Subcutaneous adipose tissue (tissue), 4 donors: ENCODE measurements around the gene CD38. TPM values are rescaled to one million over a fixed set of nuclear protein-coding genes. Genes with fewer than 3 reads are reported as not detected.

ENCODE experiments used
- total RNA-seq, 4 donors: library from RNA; depleted of rRNA; stranded (reverse); fragments of >200 nt; gene quantifications; one replicate each; pipeline ENCODE4 v1.1.0, GENCODE V29; 2016
- TF ChIP-seq, protein P1 (sequence below): fragments of 450-650 bp; IDR thresholded peaks from one replicate; pipeline ENCODE4 v1.5.1; 2016; ENCODE audit warnings: low read depth, mild to moderate bottlenecking, control low read depth, antibody characterized with exemption, moderate library complexity

Gene CD38
- total RNA-seq, 4 donors from 2014 or later = 10.2 to 42.1 (median 15.4) TPM

DNA sequence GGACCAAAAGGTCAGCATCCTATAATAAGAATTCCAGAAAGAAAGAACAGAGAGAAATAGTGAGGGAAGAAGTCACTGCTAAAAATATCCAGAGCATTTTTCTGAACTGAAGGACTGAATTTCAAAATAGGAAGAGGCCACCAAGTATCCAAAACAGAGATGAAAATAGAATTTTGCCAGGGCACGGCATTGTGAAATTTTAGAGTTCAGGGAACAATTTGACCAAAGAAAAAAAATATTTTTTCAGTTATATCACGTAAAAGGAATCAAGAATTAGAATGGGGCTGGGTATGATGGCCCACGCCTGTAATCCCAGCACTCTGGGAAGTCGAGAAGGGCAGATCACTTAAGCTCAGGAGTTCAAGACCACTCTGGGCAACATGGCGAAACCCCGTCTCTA is 95.0 kb downstream of the CD38 start:
- TF ChIP-seq, protein P1, sequence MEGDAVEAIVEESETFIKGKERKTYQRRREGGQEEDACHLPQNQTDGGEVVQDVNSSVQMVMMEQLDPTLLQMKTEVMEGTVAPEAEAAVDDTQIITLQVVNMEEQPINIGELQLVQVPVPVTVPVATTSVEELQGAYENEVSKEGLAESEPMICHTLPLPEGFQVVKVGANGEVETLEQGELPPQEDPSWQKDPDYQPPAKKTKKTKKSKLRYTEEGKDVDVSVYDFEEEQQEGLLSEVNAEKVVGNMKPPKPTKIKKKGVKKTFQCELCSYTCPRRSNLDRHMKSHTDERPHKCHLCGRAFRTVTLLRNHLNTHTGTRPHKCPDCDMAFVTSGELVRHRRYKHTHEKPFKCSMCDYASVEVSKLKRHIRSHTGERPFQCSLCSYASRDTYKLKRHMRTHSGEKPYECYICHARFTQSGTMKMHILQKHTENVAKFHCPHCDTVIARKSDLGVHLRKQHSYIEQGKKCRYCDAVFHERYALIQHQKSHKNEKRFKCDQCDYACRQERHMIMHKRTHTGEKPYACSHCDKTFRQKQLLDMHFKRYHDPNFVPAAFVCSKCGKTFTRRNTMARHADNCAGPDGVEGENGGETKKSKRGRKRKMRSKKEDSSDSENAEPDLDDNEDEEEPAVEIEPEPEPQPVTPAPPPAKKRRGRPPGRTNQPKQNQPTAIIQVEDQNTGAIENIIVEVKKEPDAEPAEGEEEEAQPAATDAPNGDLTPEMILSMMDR = no peak

DNA sequence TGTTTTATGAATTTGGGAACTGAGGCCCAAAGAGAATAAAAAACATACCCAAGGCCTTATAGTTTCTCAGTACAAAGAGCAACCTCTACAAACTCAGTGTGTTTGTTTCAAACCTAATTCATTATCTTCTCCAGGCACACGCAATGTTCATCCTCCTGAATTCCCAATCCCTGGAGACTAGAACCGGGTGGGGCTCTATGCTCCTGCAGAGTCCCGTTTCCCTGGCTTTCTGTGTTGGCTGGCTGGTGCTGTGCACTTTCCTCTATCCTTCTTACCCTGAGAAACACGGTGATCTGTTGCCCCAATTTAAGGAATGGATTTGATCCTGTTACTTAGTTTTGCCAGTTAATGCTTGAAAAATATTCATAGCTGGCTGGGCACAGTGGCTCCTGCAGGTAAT is 96.5 kb downstream of the CD38 start:
- TF ChIP-seq, protein P1 = no peak

DNA sequence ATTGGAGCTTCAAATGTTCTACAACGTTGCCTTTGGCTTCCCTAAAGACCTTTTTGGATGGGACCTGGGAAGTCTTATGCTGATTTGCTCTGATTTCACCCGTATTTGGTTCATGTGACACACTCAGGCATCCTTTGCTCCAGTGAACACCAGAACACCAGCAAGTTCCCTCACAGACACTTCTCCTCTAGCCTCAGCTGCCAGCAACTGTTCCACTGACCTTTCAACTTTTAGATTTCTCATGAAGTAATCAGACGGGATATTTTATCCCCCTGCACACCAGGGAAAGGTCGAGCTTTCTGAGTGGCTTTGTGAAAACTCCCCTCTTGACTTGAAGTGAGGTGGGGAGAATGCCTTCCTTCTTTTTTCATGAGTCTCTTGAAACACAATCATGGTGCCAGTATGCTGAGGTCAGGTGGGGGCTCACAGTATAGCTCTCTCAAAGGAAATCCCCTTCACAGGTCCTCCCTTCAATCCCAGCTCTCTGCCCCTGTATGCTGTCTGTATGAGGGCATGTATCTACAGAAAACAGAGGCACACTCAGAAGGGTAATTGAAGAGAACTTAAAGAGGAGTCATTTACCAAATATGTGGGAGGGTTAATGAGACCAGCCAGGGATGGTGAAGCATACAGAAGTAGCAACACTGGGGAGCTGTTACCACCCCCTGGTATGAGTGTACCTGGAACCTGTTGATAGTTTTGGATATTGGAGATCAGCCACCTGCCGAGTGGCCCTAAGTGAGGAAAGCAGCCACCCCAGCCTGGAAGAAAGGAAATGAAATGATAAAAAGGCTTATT is 97.7 kb downstream of the CD38 start:
- TF ChIP-seq, protein P1 = no peak

GRCh38 chr4:15878011-15878410 is 99.9 kb downstream of the CD38 start:
- TF ChIP-seq, protein P1 = no peak

DNA sequence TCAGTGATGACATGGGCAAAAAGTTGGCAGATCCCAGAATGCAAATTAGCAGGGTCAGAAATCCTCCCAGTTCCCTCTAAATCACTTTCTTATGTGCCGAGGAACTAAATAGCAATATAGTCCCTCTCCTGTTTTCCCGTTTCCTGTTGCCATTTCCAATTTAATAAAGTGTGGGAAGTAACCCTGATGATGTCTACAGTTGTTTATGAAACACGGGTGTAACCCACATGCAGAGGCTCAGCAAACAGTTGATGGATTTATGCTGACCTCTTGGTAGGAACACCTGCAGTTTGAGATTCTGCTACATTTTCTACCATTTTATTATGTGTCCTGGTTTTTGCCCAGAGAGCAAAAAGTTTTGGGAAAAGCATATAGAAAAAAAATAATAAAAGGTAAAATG is 103.7 kb downstream of the CD38 start:
- TF ChIP-seq, protein P1 = no peak

- TF ChIP-seq, protein P1 = no peak
Measured at GRCh38 chr4:15882675-15883086, 104.6 kb downstream of the CD38 start.

DNA sequence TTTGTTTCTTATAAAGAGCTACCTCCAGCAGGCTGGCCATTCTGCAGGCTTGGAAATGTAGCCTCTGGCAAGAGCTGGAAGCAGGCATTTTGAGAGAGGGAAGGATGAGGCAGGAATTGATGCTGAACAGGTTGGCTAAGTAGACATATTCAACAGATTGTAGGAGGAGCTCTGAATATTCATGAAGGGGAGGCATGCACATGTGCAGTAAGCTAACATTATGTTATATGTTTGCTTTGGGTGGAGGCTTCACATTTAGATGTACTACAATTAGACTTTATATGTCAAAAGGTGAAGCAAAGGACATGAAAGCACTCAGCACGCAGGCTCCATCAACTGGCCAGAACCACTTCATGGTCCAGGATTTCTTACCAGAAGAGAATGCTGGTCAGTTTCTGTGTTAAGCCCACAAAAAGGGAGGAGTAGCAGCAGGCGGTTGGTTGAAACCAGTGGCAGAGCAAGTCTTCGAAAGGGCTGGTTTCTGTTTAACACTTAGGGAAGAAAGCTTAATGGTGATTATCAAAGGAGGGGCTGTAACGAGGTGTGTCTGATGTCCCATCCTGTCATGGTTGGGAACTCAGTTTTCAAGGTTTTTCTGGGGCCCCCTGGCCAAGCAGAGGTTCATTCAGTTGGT is 105.6 kb downstream of the CD38 start:
- TF ChIP-seq, protein P1 = no peak
